Colon (tissue), 2 donors: ENCODE measurements around the gene PHC3.
"Not testable (repeated sequence)": the region's sequence is repeated elsewhere in the genome, so short reads cannot be mapped to it uniquely, and the experiment has no call there.

Experiments used
- FAIRE-seq: peaks from 2 replicates; lab custom pipeline; 2012; peaks lifted over from hg19 to GRCh38; lab: Jason Lieb, UNC
- donor health status: control.
- donor health status: control.

PHC3 gene, protein sequence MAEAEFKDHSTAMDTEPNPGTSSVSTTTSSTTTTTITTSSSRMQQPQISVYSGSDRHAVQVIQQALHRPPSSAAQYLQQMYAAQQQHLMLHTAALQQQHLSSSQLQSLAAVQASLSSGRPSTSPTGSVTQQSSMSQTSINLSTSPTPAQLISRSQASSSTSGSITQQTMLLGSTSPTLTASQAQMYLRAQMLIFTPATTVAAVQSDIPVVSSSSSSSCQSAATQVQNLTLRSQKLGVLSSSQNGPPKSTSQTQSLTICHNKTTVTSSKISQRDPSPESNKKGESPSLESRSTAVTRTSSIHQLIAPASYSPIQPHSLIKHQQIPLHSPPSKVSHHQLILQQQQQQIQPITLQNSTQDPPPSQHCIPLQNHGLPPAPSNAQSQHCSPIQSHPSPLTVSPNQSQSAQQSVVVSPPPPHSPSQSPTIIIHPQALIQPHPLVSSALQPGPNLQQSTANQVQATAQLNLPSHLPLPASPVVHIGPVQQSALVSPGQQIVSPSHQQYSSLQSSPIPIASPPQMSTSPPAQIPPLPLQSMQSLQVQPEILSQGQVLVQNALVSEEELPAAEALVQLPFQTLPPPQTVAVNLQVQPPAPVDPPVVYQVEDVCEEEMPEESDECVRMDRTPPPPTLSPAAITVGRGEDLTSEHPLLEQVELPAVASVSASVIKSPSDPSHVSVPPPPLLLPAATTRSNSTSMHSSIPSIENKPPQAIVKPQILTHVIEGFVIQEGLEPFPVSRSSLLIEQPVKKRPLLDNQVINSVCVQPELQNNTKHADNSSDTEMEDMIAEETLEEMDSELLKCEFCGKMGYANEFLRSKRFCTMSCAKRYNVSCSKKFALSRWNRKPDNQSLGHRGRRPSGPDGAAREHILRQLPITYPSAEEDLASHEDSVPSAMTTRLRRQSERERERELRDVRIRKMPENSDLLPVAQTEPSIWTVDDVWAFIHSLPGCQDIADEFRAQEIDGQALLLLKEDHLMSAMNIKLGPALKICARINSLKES

DNA sequence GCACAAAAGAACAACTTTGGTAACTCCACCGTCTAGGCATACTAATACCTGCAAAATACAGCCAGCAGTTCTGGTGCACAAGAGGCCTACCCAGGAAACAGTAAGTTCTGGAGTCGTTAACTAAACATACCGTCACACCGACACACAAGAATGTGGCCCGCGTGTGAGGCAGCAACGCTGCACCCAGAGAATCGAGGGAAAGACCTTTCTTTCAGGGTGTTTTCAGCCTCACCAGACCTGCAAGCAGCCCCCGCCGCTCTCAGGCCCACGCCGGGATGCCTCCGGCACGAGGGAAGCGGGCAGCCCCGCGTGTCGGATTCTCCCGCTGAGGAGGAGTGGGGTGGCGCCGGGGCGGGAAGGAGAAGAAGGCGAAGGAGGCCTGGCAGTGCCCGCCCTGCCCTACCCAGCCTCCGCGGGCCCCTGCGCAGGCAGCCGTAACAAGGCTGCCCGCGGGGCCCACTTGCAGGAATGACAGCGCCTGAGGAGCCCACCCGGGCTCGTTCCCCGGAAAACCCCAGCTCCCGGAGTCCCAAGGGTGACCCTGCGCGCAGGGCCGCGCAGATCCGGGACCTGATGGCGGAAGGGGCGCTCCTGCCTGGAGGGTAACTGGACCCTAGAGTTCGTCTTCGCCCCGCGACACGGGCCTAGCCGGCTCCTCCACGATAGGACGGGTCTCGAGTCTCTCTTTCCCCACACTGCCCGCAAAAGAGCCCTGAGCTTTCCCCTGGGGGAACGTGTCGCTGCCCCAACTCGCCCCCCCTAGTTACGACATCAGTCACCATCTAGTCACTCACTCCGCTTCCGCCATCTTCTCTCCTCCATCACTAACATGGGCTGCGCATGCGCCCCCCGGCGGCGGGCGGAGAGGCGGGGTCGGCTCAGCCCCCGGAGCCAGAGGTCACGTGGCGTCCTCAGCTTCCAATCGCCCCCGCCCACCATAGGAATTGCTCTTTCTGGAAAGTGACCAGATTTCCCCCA, at the start of gene PHC3:
Gene PHC3 (minus strand): TSS at position 826 of the 978 bp plus-strand sequence. CDS start 18 bp downstream, at position 808.
- no peak for FAIRE-seq

DNA sequence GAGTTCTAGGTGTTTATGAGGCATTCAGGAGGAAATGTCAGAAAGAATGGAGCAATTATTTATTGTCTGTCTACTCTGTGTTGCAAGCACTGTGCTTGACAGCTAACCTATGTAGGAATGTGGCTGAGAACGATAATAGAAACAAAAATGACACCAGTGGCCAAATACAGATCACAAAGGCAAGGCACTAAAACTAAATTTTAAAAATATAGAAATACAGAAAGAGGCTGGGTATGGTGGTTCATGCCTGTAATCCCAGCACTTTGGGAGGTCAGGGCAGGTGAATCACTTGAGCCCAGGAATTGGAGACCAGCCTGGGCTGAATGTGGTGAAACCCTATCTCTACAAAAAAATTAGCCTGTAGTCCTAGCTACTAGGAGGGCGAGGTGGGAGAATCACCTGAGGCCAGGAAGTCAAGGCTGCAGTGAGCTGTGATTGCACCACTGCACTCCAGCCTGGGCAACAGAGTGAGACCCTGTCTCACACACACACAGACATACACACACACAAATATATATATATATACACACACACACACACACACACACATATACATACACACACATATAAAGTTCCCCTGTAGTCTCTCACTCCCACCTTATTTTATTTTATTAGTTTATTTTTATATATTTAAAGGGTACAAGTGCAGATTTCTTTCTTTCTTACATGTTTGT, 46.7 kb upstream of the PHC3 start:
- FAIRE-seq = no peak

DNA sequence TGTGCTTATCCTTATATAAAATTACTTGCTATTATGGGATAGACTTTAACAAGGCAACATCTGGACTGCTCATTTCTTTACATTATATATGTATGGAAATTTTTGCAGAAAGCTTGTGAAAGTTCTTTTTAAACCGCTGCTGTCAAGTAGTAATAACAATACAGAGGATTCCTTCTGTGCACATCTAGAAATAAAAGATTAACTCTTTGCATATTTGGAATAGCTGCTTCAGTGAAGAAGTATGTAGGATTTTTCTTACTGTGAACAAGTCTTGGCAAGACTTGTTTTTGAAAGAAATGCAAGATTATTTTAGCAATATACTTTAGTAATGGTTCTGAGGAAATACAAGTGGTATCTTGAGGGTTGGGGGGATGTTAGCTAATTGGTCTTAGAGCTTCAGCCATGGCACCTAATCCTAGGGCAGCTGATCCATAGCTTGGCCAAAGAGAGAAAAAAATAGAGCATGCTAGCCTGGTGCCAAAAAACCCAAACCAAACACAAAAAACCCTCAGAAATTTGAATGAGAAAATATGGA, 45.0 kb upstream of the PHC3 start:
- no peak for FAIRE-seq

DNA sequence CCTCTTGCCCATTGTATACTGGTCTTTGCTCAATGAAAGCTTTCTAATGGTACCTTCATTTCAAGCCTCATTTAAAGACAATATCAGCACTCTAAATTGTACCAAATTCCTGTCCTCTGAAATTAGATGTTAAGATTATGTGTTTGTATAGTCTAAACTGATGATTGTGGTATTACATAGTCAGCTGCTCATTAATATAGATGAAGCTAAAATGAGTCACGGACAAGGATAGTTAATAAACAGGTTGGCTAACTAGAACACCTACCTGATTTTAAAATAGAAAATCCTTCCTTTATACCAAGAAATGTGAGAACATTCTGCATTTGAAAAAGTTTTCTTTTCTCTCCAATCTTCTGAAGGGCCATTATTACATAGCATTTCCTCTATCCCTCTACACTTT, 43.6 kb upstream of the PHC3 start:
- no peak for FAIRE-seq

DNA sequence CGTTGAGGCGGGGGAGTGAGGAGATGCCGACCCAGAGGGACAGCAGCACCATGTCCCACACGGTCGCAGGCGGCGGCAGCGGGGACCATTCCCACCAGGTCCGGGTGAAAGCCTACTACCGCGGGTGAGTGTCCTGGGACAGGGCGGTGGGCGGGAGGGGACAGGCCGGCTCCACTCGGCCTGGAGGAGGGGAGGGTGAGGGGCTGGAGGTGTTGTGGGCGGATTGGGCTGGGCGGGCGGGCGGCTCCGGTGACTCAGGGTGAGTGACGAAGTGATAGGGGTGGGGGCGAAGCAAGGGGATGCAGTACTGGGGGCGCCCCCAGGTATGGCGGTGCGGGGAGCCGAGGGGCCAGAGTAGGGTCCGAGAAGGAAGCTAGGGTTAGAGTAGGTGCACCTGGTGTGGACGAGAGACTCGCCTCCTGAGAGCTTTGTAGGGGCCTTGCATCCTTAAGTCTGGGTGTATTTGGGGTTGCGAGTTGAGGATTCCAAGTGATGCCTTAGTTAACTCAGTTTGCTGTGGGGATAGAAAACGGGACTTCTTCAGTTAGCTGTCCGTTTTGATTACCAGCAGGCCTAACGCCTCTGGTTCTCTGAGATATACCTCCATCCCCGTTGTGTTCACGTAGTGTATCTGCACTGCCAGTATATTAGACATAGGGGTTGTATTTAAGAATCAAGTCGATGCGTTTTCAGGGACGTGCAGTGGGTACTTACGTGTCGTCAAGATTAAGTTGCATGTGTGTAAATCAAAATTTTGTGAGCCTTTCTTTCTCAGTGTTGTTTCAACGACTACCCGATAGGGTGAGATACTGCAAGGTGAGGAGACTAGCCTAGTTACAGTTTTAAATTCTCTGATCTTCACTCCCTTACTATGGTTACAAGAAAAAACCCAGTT, 41.4 kb upstream of the PHC3 start:
- no peak for FAIRE-seq

DNA sequence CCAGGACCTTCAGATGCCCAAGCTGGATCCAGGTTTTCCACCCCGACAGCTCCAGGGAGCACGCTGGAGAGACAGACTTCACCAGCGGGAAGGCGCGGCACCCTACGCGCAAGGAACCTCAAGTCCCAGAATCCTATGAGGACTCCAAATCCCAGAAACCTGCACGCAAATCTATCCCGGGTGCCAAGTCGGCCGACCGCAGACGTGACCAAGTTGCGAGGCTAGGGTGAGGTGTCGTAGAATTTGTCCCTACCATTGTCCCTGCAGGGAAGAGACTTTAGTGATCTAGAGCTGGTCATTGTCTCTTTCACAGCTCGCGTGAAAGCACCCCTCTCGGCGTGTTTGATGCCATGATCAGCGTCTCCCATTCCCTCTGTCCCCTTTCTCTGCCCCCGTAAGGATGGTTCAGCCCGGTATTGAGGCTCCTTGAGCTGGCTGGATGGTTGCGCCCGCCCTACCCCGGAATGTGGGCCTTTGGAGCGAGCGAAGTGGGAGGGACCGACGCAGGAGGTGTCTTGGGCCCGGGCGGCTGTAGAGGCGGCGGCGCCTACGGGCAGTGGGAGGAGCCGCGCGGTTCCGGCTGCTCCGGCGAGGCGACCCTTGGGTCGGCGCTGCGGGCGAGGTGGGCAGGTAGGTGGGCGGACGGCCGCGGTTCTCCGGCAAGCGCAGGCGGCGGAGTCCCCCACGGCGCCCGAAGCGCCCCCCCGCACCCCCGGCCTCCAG, 40.6 kb upstream of the PHC3 start, which contains the start of gene PRKCI:
Gene PRKCI (plus strand): TSS at position 501 of the 723 bp plus-strand sequence. CDS start 246 bp downstream, outside the sequence.
- no peak for FAIRE-seq

DNA sequence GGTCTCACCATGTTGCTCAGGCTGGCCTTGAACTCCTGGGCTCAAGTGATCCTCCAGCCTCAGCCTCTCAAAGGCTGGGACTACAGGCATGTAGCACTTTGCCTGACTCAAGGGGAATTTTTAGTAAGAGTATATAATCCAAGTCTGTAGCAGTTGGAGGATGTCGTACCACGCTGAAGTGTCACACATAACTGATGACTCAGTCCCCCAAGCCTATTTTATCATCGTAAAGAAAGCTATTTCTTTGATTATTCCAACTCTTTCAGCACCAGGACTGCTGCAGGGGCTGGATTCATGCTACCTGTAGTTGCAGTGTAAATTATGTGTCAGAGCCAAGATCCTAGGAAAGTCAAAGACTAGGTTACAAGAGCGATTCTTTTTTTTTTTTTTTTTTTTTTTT, 39.3 kb upstream of the PHC3 start:
- FAIRE-seq = no peak

DNA sequence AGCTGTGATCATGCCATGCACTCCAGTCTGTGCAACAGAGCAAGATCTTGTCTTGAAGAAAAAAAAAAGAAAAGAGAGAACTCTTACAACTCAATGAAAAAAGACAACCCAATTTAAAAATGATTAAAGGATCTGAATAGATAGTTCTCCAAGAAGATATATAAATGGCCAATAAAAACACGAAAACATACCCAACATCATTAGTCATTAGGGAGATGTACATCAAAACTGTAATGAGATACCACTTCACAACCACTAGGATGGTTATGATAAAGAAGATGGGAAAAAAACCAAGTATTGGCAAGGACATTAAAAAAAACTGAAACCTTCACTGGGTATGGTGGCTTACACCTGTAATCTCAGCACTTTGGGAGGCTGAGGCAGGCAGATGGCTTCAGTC, 38.3 kb upstream of the PHC3 start:
- FAIRE-seq = no peak

DNA sequence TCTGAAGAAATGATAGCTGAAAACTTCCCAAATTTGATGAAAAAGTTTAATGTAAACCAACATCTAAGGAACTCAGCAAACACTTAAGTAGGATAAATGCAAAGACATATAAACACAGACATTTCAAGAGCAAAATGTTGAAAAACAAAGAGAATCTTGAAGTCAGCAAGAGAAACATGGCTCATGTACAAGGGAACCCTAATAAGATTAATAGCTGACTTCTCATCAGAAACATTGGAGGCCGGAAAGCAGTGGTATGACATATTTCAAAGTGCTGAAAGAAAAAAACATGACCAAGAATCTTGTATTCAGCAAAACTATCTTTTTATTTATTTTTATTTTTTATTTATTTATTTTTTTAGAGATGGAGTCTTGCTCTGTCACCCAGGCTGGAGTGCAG, 30.1 kb upstream of the PHC3 start:
- no peak for FAIRE-seq

DNA sequence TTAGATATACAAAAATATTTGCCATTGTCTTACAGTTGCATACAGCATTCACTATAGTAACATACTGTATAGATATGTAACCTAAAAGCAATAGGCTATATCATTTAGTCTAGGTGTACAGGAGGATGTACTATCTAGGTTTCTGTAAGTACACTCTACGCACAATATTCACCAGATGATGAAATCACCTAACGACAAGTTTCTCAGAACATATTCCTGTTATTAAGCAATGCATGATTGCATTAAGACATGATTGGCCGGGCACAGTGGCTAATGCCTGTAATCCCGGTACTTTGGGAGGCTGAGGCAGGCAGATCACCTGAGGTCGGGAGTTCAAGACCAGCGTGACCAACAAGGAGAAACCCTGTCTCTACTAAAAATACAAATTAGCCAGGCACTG, 26.2 kb upstream of the PHC3 start:
- no peak for FAIRE-seq

DNA sequence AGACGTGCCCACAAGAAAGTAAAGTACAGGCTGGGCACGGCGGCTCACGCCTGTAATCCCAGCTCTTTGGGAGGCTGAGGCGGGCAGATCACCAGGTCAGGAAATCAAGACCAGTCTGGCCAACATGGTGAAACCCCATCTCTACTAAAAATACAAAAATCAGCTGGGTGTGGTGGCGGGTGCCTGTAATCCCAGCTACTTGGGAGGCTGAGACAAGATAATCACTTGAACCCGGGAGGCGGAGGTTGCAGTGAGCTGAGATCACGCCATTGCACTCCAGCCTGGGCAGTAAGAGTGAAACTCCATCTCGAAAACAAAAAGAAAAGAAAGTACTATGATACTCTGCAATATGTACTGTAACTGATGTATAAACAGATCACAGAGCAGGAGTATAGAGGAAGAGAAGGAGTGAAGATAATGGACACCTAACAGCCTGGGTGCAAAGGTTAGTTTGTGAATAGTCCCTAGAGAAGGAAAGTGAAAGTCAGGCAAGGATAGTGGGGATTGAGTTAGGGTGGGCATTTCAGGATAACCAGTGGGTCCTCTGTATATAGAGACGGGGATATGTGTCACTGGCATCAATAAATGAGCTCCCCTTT, 24.7 kb upstream of the PHC3 start:
- not testable (repeated sequence) for FAIRE-seq

DNA sequence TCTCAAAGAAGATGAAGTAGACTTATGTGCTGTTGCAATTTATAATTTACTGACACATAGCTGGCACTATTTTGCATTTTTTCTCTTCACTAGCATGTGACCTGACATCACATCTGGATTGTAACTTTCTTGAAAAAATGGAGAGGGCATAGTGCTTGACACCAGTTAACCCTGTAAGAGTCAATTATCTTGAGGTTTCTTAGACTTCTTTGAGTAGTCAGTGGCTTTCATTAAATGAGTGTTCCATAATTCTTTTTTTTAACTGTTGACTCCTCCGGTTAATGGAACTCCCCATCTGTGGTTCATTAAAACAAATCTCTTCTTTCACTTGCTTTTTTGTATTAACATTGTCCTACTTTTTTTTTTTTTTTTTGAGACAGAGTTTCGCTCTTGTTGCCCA, 23.8 kb upstream of the PHC3 start:
- no peak for FAIRE-seq

DNA sequence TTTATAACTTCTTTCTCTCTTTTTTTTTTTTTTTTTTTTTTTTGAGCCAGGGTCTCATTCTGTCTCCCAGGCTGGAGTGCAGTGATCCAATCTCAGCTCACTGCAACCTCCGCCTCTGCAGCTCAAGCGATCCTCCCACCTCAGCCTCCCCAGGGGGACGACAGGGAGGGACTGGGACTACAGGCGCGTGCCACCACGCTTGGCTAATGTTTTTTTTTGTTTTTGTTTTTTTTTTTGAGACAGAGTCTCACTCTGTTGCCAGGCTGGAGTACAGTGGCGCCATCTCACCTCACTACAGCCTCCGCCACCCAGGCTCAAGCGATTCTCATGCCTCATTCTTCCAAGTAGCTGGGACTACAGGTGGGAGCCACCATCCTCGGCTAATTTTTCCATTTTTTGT, 23.0 kb upstream of the PHC3 start:
- FAIRE-seq = no peak

DNA sequence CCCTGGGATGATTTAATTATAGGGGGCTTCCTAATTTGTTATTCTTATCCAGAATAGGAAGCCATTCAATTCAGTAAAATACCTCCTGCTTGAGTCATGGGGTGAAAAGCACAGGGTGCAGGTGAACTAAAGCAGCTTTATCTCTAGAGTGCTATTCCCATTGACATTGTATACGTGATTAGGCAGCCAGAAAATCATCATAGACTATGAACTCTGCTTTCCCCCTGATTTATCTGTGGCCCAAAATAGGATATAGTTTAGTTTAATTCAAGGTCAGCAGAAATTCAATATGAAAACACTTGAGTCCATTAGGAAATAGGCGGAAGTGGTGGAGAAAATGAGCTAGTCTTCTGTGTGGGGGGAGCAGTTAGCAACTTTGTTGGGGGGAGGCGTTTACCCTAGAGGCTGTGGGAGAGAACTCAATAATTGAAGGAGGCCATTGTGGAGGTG, 22.5 kb upstream of the PHC3 start:
- FAIRE-seq = no peak

DNA sequence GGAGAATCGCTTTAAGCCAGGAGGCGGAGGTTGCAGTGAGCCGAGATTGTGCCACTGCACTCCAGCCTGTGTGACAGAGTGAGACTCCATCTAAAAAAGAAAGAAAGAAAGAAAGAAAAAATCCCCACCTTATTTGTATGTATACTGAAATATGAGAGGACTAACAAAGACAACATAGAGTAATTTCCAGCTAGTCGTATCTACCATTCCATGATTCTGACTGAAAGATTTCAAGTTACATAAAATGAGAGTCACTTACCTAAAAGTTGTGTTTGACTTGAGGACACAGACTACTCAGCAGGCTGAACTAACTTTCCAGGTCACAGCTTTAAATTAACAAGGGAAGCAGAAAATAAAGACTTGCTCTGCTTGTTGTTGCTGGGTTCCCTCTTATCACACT, 21.9 kb upstream of the PHC3 start:
- no peak for FAIRE-seq

DNA sequence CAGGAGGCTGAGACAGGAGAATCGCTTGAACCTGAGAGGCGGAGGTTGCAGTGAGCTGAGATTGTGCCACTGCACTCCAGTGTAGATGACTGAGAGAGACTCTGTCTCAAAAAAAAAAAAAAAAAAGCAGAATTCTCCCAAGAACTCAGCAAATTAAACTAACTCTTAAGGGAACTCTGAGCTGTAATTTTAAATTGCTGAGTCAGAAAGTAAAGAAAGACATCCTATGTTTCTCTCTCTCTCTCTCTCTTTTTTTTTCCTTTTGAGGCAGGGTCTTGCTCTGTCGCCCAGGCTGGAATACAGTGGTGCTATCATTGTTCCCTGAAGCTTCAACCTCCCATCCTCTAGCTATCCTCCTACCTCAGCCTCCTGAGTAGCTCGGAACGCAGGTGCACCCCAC, 20.0 kb upstream of the PHC3 start:
- no peak for FAIRE-seq

DNA sequence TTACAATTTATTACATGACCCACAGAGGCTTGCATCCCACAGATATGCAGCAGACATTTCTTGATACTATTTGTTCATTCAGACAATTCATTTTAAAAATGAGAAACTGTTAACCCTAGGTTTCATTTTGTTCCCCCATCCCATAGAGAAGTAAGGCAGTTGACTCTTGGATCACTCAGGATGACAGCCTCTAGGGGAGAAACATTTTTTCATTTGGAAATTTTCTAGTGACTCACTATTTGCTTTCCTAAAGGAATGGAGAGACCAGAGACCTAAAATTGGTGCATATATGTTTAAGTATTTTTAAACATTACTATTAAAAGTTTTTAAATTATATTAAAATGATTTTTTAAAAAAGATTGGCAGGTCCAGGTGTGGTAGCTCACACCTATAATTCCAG, 19.5 kb upstream of the PHC3 start:
- no peak for FAIRE-seq

DNA sequence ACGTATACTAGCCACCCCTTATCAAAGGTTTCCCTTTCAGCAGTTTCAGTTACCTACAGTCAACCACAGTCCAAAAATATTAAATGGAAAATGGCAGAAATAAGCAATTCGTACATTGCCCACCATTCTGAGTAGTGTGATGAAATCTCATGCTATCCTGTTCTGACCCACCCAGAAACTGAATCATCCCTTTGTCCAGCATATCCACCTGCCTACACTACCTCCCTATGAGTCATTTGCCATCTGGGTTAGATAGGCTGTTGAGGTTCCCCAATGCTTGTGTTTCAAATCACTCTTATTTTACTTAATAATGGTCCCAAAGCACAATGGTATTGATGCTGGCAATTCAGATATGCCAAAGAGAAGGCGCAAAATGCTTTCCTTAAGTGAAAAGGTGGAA, 15.3 kb upstream of the PHC3 start:
- no peak for FAIRE-seq

DNA sequence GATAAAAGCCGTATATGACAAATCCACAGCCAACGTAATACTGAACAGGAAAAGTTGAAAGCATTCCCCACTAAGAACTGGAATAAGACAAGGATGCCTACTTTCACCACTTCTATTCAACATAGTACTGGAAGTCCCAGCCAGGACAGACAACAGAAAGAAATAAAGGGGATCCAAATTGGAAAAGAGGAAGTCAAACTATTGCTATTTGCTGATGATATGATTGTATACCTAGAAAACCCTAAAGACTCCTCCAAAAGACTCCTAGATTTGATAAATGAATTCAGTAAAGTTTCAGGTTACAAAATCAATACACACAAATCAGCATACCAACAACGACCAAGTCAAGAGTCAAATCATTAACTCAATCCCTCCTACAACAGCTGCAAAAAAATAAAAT, 14.2 kb upstream of the PHC3 start:
- not testable (repeated sequence) for FAIRE-seq
